ENCODE results near the gene WDFY4. TPM values are rescaled to one million over a fixed set of nuclear protein-coding genes. Genes with fewer than 3 reads are reported as not detected.

WDFY4 gene
- total and polyA plus RNA-seq, 2 of the 13 experiments (the other 11 are each of a cell fraction or from before 2014, with no cell fraction given): not detected

DNA sequence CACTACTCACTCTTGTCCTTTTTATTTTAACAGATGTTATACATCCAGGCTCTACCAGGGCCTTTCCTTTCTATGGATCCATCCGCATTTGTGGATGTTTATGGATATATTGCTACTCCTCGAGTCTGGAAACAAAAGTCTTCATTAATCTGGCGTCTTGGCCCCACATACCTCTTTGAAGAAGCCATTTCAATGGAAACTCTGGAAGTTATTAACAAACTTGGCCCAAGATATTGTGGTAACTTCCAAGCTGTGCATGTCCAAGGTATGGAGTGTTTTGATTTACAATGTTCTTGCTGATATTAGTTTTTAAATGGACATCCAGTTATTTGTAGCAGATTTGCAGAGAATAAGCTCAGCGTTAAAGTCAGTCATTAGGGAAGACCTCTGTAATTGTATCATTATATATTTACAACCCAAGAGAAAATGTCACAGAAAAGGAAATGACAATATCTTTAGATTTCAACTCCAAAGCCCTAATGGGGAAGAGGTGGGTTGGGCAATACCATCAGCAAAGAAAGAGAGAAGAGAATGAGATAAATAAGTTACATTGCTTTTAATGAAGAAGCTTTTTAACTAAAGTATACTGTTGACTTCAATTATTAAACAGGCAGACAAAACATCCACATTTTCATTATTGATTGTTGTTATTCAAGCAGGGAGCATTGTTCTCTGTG, 102.1 kb downstream of the WDFY4 start:
- no peak overlapping the region for H2AFZ ChIP-seq (ENCODE audit: low read length)
- no peak overlapping the region for H3K27ac ChIP-seq (ENCODE audit: extremely low read length, insufficient read depth, low read length)
- no TSS peak for BruUV-seq (replicated peaks)
- no peak overlapping the region for H3K4me3 ChIP-seq (replicated peaks in 1 of 3; ENCODE audit: insufficient read depth in 1 of 3, low read depth in 2 of 3, low read length in 3 of 3)
- no peaks in the 10 kb centered on the region for H3K4me1 ChIP-seq (ENCODE audit: insufficient read depth, low read length)
- no peak overlapping the region for H3K9ac ChIP-seq (ENCODE audit: insufficient read depth, low read depth, low read length)
- H3K4me2 ChIP-seq (ENCODE audit: low read depth, low read length): no peak overlapping the region
- 13% methylated on average over 4 of the region's 4 CpGs for WGBS (ENCODE audit: low lambda C conversion rate)
- TF ChIP-seq, protein P1, sequence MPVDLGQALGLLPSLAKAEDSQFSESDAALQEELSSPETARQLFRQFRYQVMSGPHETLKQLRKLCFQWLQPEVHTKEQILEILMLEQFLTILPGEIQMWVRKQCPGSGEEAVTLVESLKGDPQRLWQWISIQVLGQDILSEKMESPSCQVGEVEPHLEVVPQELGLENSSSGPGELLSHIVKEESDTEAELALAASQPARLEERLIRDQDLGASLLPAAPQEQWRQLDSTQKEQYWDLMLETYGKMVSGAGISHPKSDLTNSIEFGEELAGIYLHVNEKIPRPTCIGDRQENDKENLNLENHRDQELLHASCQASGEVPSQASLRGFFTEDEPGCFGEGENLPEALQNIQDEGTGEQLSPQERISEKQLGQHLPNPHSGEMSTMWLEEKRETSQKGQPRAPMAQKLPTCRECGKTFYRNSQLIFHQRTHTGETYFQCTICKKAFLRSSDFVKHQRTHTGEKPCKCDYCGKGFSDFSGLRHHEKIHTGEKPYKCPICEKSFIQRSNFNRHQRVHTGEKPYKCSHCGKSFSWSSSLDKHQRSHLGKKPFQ (CRISPR knock-in tag; IDR thresholded peaks at IDR 0.05; ENCODE audit: insufficient replicate concordance): no peak
- TF ChIP-seq ZNF776 (CRISPR knock-in tag; IDR thresholded peaks at IDR 0.05) (no peak), MAFG (CRISPR knock-in tag; IDR thresholded peaks at IDR 0.05) (no peak), ZNF431 (CRISPR knock-in tag; IDR thresholded peaks at IDR 0.05; ENCODE audit: borderline replicate concordance, low read depth) (no peak), ZNF207 (IDR thresholded peaks at IDR 0.05; ENCODE audit: borderline replicate concordance) (no peak), ZNF10 (CRISPR knock-in tag; IDR thresholded peaks at IDR 0.05; ENCODE audit: borderline replicate concordance, low read depth) (no peak), ZNF678 (CRISPR knock-in tag; IDR thresholded peaks at IDR 0.05) (no peak), MAZ (IDR thresholded peaks at IDR 0.05; ENCODE audit: borderline replicate concordance, low read depth, low read length) (no peak), MAZ (CRISPR knock-in tag; IDR thresholded peaks at IDR 0.05; ENCODE audit: low read depth) (no peak), MBNL3 (CRISPR knock-in tag; conservative IDR thresholded peaks at IDR 0.05) (no peak)
- TF ChIP-seq, protein P2, sequence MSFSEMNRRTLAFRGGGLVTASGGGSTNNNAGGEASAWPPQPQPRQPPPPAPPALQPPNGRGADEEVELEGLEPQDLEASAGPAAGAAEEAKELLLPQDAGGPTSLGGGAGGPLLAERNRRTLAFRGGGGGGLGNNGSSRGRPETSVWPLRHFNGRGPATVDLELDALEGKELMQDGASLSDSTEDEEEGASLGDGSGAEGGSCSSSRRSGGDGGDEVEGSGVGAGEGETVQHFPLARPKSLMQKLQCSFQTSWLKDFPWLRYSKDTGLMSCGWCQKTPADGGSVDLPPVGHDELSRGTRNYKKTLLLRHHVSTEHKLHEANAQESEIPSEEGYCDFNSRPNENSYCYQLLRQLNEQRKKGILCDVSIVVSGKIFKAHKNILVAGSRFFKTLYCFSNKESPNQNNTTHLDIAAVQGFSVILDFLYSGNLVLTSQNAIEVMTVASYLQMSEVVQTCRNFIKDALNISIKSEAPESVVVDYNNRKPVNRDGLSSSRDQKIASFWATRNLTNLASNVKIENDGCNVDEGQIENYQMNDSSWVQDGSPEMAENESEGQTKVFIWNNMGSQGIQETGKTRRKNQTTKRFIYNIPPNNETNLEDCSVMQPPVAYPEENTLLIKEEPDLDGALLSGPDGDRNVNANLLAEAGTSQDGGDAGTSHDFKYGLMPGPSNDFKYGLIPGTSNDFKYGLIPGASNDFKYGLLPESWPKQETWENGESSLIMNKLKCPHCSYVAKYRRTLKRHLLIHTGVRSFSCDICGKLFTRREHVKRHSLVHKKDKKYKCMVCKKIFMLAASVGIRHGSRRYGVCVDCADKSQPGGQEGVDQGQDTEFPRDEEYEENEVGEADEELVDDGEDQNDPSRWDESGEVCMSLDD (CRISPR knock-in tag; IDR thresholded peaks at IDR 0.05; ENCODE audit: borderline replicate concordance): no peak
- ChIA-PET POLR2A (no interaction called here), CTCF (ENCODE audit: low intra/inter-chr PET ratio, low total read pairs) (no interaction called here)
- no peaks in the 10 kb centered on the region for H3K36me3 ChIP-seq (replicated peaks in 1 of 2; ENCODE audit: control insufficient read depth in 1 of 2, insufficient read depth in 2 of 2, low read length in 2 of 2)
- in situ Hi-C loops (cut with HindIII; ENCODE audit: extremely low pct_ligation_motif_present, low pct_unique_long_range_greater_than_20kb): no loop called here
- peaks cover 2 to 25% of the 10 kb centered on the region in 2 experiments; a peak in 3 of 5 replicates for H3K27me3 ChIP-seq (ENCODE audit: control insufficient read depth in 1 of 2, insufficient read depth in 2 of 2, low read length in 2 of 2)
- no peaks in the 10 kb centered on the region for H3K79me2 ChIP-seq (ENCODE audit: insufficient read depth, low read length)
- no peaks in the 10 kb centered on the region for H3K9me3 ChIP-seq (ENCODE audit: low read length)
- H4K20me1 ChIP-seq (ENCODE audit: insufficient read depth, low read length): no peaks in the 10 kb centered on the region
- ATAC-seq (no peak), DNase-seq (ENCODE audit: low spot score) (no peak), FAIRE-seq (no peak)
- intact Hi-C loops (cut with micrococcal nuclease; ENCODE audit: unreplicated experiment): no loop called here

Data from HepG2 (cell line).